H1 (cell line): ENCODE data around the gene DRC3. TPM values are rescaled to one million over a fixed set of nuclear protein-coding genes. Genes with fewer than 3 reads are reported as not detected.

Experiments
- BRCA1 ChIP-seq: IDR thresholded peaks from 2 replicates; pipeline ENCODE4 v1.6.1; 2012; ENCODE audit warnings: low read depth, low read length, improper control_type of control experiment
- polyA plus RNA-seq, 7 experiments: library from polyadenylated mRNA; depleted of rRNA in 3 of 7; stranded (reverse) in 5 of 7; unstranded in 2 of 7; fragments of >200 nt in 5 of 7; fragments of 200-250 nt in 2 of 7; gene quantifications; 1 replicate in 5 of 7; 2 replicates in 1 of 7; 4 replicates in 1 of 7; pipeline versions ENCODE4 v1.2.1 to v1.2.3, GENCODE V29; 2011 to 2013; ENCODE audit warnings: missing spikeins in 2 of 7, mixed read lengths in 2 of 7
- total RNA-seq: library from RNA; stranded (reverse); fragmentation: NEBNext Ultra II Directional; extraction: Animal tissue kit (Norgen Biotek cat#: 25700); gene quantifications from 2 replicates; pipeline ENCODE4 v1.2.1, GENCODE V29; 2021
- TF ChIP-seq, protein P1 (sequence below): IDR thresholded peaks from 2 replicates; pipeline ENCODE4 v1.6.1; 2012; ENCODE audit warnings: inconsistent platforms

Gene DRC3
- total and polyA plus RNA-seq, 2 of the 8 experiments (the other 6 are each of a cell fraction or from before 2014, with no cell fraction given): 0.59 TPM; not detected in 1

DNA sequence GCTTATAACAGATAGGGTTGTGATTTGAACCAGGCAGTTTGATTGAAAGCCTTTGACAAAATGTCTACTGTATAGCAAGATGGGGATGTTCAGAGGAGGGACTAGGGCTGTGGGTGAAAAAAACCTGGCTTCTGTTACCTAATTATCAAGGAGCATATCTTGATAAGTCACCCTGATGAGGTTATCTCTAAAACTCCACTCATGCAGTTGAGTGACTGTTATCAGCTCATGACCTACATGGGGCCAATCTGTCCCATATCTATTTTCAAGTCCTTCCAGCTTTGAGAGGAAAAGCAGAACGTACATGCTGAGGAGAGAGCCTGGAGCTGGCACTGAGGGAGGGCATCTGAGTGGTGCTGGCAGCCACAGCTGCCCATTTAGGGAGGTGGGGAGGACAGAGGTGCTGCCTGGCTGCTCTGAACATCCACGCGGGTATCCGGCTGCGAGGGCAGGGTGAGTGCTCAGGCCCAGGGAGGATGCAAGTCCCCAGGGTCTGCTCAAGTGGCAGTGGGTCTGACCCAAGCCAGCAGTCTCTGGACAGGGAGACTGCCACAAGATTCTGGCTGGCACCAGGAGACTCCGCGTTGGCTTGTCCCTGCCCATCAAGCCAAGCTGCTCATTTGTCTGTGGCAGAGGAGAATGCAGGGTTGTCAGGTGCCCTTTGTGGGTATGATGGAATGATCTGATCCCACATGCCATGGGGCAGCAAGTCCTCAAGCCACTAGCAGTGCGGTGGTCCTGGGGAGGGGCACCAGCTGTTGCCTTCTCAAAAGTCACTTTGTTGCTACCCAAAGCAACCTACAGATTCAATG, 37.2 kb downstream of the DRC3 start (continued):
- TF ChIP-seq, protein P1, sequence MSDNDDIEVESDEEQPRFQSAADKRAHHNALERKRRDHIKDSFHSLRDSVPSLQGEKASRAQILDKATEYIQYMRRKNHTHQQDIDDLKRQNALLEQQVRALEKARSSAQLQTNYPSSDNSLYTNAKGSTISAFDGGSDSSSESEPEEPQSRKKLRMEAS: no peak
- TF ChIP-seq BRCA1: no peak
